ENCODE results near the gene CCDC171.
"Not testable (repeated sequence)": the region's sequence is repeated elsewhere in the genome, so short reads cannot be mapped to it uniquely, and the experiment has no call there.

Gene CCDC171

GRCh38 chr9:15570769-15571168 lies 17.9 kb downstream of the CCDC171 start:
- no peak for DNase-seq (ENCODE audit: low spot score)

GRCh38 chr9:15572200-15572770 lies 19.4 kb downstream of the CCDC171 start:
- DNase-seq (ENCODE audit: low spot score), result no peak

- DNase-seq (ENCODE audit: low spot score), result no peak
Observed at GRCh38 chr9:15576350-15577050, 23.7 kb downstream of the CCDC171 start.

- DNase-seq (ENCODE audit: low spot score), result no peak
Observed at GRCh38 chr9:15578714-15579113, 25.9 kb downstream of the CCDC171 start.

GRCh38 chr9:15584379-15584778 lies 31.5 kb downstream of the CCDC171 start:
- no peak for DNase-seq (ENCODE audit: low spot score)

- DNase-seq (ENCODE audit: low spot score), result no peak
Observed at GRCh38 chr9:15592317-15592716, 39.5 kb downstream of the CCDC171 start.

GRCh38 chr9:15592940-15593339 lies 40.1 kb downstream of the CCDC171 start:
- not testable (repeated sequence) for DNase-seq (ENCODE audit: low spot score)

- not testable (repeated sequence) for DNase-seq (ENCODE audit: low spot score)
Observed at GRCh38 chr9:15600666-15601330, 48.0 kb downstream of the CCDC171 start.

- peak; percentile 8 for DNase-seq (ENCODE audit: low spot score)
Observed at GRCh38 chr9:15606643-15607472, 54.0 kb downstream of the CCDC171 start.

GRCh38 chr9:15612962-15613361 lies 60.1 kb downstream of the CCDC171 start:
- DNase-seq (ENCODE audit: low spot score), result no peak

- DNase-seq (ENCODE audit: low spot score), result no peak
Observed at GRCh38 chr9:15617782-15618181, 64.9 kb downstream of the CCDC171 start.

- DNase-seq (ENCODE audit: low spot score), result no peak
Observed at GRCh38 chr9:15618540-15619331, 65.9 kb downstream of the CCDC171 start.

- no peak for DNase-seq (ENCODE audit: low spot score)
Observed at GRCh38 chr9:15622318-15622971, 69.6 kb downstream of the CCDC171 start.

GRCh38 chr9:15635752-15636151 lies 82.9 kb downstream of the CCDC171 start:
- no peak for DNase-seq (ENCODE audit: low spot score)

GRCh38 chr9:15640121-15640520 lies 87.3 kb downstream of the CCDC171 start:
- DNase-seq (ENCODE audit: low spot score), result no peak

GRCh38 chr9:15641291-15641690 lies 88.4 kb downstream of the CCDC171 start:
- DNase-seq (ENCODE audit: low spot score), result no peak

- peak; percentile 10 for DNase-seq (ENCODE audit: low spot score)
Observed at GRCh38 chr9:15642369-15642962, 89.6 kb downstream of the CCDC171 start.

- DNase-seq (ENCODE audit: low spot score), result no peak
Observed at GRCh38 chr9:15670246-15670645, 117.4 kb downstream of the CCDC171 start.

- no peak for DNase-seq (ENCODE audit: low spot score)
Observed at GRCh38 chr9:15670894-15671293, 118.1 kb downstream of the CCDC171 start.

- no peak for DNase-seq (ENCODE audit: low spot score)
Observed at GRCh38 chr9:15693701-15694100, 140.9 kb downstream of the CCDC171 start.

GRCh38 chr9:15696979-15697378 lies 144.1 kb downstream of the CCDC171 start:
- DNase-seq (ENCODE audit: low spot score), result no peak

Measured in HuH-7 (cell line).